Activated naive CD8-positive, alpha-beta T cell (primary cell): ENCODE measurements around the gene NKX2-8.

ENCODE experiments used
- H3K27ac Mint-ChIP-seq: one replicate; pipeline ENCODE4 v1.8.0; 2021; ENCODE audit warnings: mixed read lengths
- H3K27me3 Mint-ChIP-seq: one replicate; pipeline ENCODE4 v1.8.0; 2021; ENCODE audit warnings: mixed read lengths
- H3K36me3 Mint-ChIP-seq: one replicate; pipeline ENCODE4 v1.8.0; 2021; ENCODE audit warnings: mixed read lengths
- H3K4me1 Mint-ChIP-seq: one replicate; pipeline ENCODE4 v1.8.0; 2021; ENCODE audit warnings: low read depth, mixed read lengths
- H3K4me3 Mint-ChIP-seq: one replicate; pipeline ENCODE4 v1.8.0; 2021; ENCODE audit warnings: mild to moderate bottlenecking, mixed read lengths
- H3K9me3 Mint-ChIP-seq: one replicate; pipeline ENCODE4 v1.8.0; 2021; ENCODE audit warnings: low read depth, mixed read lengths

NKX2-8 gene

GRCh38 chr14:36582011-36582873, at the start of gene NKX2-8:
Gene NKX2-8, minus strand, starts transcription at chr14:36582614. Its CDS starts 225 bp downstream, at chr14:36582389.
- Mint-ChIP-seq H3K9me3 (no peaks in the 10 kb centered on the region), H3K27ac (no peak within 1 kb of the TSS), H3K27me3 (peaks cover 20% of the 10 kb centered on the region), H3K4me3 (peak within 1 kb of the TSS; percentile 10), H3K4me1 (no peaks in the 10 kb centered on the region), H3K36me3 (no peaks in the 10 kb centered on the region)

GRCh38 chr14:36627981-36628380, 45.6 kb upstream of the NKX2-8 start:
- Mint-ChIP-seq H3K9me3 (peaks cover 4% of the 10 kb centered on the region), H3K4me1 (no peaks in the 10 kb centered on the region), H3K27me3 (peaks cover 22% of the 10 kb centered on the region), H3K27ac (no peak overlapping the region), H3K36me3 (no peaks in the 10 kb centered on the region), H3K4me3 (no peak overlapping the region)

GRCh38 chr14:36626151-36626550, 43.7 kb upstream of the NKX2-8 start:
- H3K27ac Mint-ChIP-seq, result no peak overlapping the region
- peaks cover 12% of the 10 kb centered on the region for H3K9me3 Mint-ChIP-seq
- H3K4me3 Mint-ChIP-seq, result no peak overlapping the region
- H3K4me1 Mint-ChIP-seq, result no peaks in the 10 kb centered on the region
- H3K27me3 Mint-ChIP-seq, result peaks cover 22% of the 10 kb centered on the region
- H3K36me3 Mint-ChIP-seq, result no peaks in the 10 kb centered on the region

- Mint-ChIP-seq H3K4me3 (no peak overlapping the region), H3K36me3 (no peaks in the 10 kb centered on the region), H3K27ac (no peak overlapping the region), H3K4me1 (no peaks in the 10 kb centered on the region), H3K9me3 (peaks cover 12% of the 10 kb centered on the region), H3K27me3 (peaks cover 21% of the 10 kb centered on the region)
These were observed 43.0 kb upstream of the NKX2-8 start for GRCh38 chr14:36625436-36625835.

- Mint-ChIP-seq H3K27ac (no peak overlapping the region), H3K4me1 (no peaks in the 10 kb centered on the region), H3K36me3 (no peaks in the 10 kb centered on the region), H3K27me3 (peaks cover 22% of the 10 kb centered on the region), H3K9me3 (peaks cover 14% of the 10 kb centered on the region), H3K4me3 (no peak overlapping the region)
These were observed 42.6 kb upstream of the NKX2-8 start for GRCh38 chr14:36625014-36625413.

- peaks cover 15% of the 10 kb centered on the region for H3K9me3 Mint-ChIP-seq
- H3K27me3 Mint-ChIP-seq, result peaks cover 4% of the 10 kb centered on the region
- no peak overlapping the region for H3K4me3 Mint-ChIP-seq
- no peaks in the 10 kb centered on the region for H3K36me3 Mint-ChIP-seq
- H3K4me1 Mint-ChIP-seq, result no peaks in the 10 kb centered on the region
- no peak overlapping the region for H3K27ac Mint-ChIP-seq
These were observed 37.4 kb upstream of the NKX2-8 start for GRCh38 chr14:36619853-36620252.

- H3K36me3 Mint-ChIP-seq, result no peaks in the 10 kb centered on the region
- H3K4me3 Mint-ChIP-seq, result no peak overlapping the region
- H3K9me3 Mint-ChIP-seq, result peaks cover 15% of the 10 kb centered on the region
- H3K27ac Mint-ChIP-seq, result no peak overlapping the region
- no peaks in the 10 kb centered on the region for H3K4me1 Mint-ChIP-seq
- peaks cover 3% of the 10 kb centered on the region for H3K27me3 Mint-ChIP-seq
These were observed 36.7 kb upstream of the NKX2-8 start for GRCh38 chr14:36619131-36619530.

GRCh38 chr14:36618641-36619040, 36.2 kb upstream of the NKX2-8 start:
- H3K4me1 Mint-ChIP-seq, result no peaks in the 10 kb centered on the region
- no peaks in the 10 kb centered on the region for H3K36me3 Mint-ChIP-seq
- peaks cover 15% of the 10 kb centered on the region for H3K9me3 Mint-ChIP-seq
- peaks cover 3% of the 10 kb centered on the region for H3K27me3 Mint-ChIP-seq
- no peak overlapping the region for H3K27ac Mint-ChIP-seq
- H3K4me3 Mint-ChIP-seq, result no peak overlapping the region

GRCh38 chr14:36617824-36618223, 35.4 kb upstream of the NKX2-8 start:
- H3K27ac Mint-ChIP-seq, result no peak overlapping the region
- H3K4me1 Mint-ChIP-seq, result no peaks in the 10 kb centered on the region
- peaks cover 4% of the 10 kb centered on the region for H3K27me3 Mint-ChIP-seq
- H3K4me3 Mint-ChIP-seq, result no peak overlapping the region
- no peaks in the 10 kb centered on the region for H3K36me3 Mint-ChIP-seq
- peaks cover 11% of the 10 kb centered on the region for H3K9me3 Mint-ChIP-seq

GRCh38 chr14:36605506-36605857, 23.1 kb upstream of the NKX2-8 start:
- Mint-ChIP-seq H3K4me1 (no peaks in the 10 kb centered on the region), H3K36me3 (no peaks in the 10 kb centered on the region), H3K9me3 (no peaks in the 10 kb centered on the region), H3K27me3 (peaks cover 14% of the 10 kb centered on the region), H3K27ac (no peak overlapping the region), H3K4me3 (no peak overlapping the region)

GRCh38 chr14:36604757-36605505, 22.5 kb upstream of the NKX2-8 start:
- no peaks in the 10 kb centered on the region for H3K36me3 Mint-ChIP-seq
- peaks cover 14% of the 10 kb centered on the region for H3K27me3 Mint-ChIP-seq
- H3K9me3 Mint-ChIP-seq, result no peaks in the 10 kb centered on the region
- no peak overlapping the region for H3K4me3 Mint-ChIP-seq
- no peaks in the 10 kb centered on the region for H3K4me1 Mint-ChIP-seq
- H3K27ac Mint-ChIP-seq, result no peak overlapping the region

GRCh38 chr14:36600431-36600830, 18.0 kb upstream of the NKX2-8 start:
- H3K27ac Mint-ChIP-seq, result no peak overlapping the region
- peaks cover 13% of the 10 kb centered on the region for H3K27me3 Mint-ChIP-seq
- no peaks in the 10 kb centered on the region for H3K4me1 Mint-ChIP-seq
- no peaks in the 10 kb centered on the region for H3K9me3 Mint-ChIP-seq
- no peak overlapping the region for H3K4me3 Mint-ChIP-seq
- H3K36me3 Mint-ChIP-seq, result no peaks in the 10 kb centered on the region

GRCh38 chr14:36591482-36591881, 9.1 kb upstream of the NKX2-8 start:
- Mint-ChIP-seq H3K36me3 (no peaks in the 10 kb centered on the region), H3K27ac (no peak overlapping the region), H3K4me3 (no peak overlapping the region), H3K9me3 (no peaks in the 10 kb centered on the region), H3K27me3 (peaks cover 37% of the 10 kb centered on the region), H3K4me1 (no peaks in the 10 kb centered on the region)

- no peaks in the 10 kb centered on the region for H3K4me1 Mint-ChIP-seq
- H3K27me3 Mint-ChIP-seq, result peaks cover 39% of the 10 kb centered on the region
These were observed 6.4 kb upstream of the NKX2-8 start for GRCh38 chr14:36588788-36589187.

GRCh38 chr14:36588119-36588518, 5.7 kb upstream of the NKX2-8 start:
- H3K4me1 Mint-ChIP-seq, result no peaks in the 10 kb centered on the region
- no peak overlapping the region for H3K27ac Mint-ChIP-seq
- H3K9me3 Mint-ChIP-seq, result no peaks in the 10 kb centered on the region
- H3K4me3 Mint-ChIP-seq, result no peak overlapping the region
- peaks cover 35% of the 10 kb centered on the region for H3K27me3 Mint-ChIP-seq
- H3K36me3 Mint-ChIP-seq, result no peaks in the 10 kb centered on the region

More at GRCh38 chr14:36588788-36589187, 6.4 kb upstream of the NKX2-8 start:
- no peaks in the 10 kb centered on the region for H3K36me3 Mint-ChIP-seq
- no peak overlapping the region for H3K4me3 Mint-ChIP-seq
- no peaks in the 10 kb centered on the region for H3K9me3 Mint-ChIP-seq
- H3K27ac Mint-ChIP-seq, result no peak overlapping the region
